Measurements from ENCODE around the gene TRAPPC8.
"Not testable (repeated sequence)": the region's sequence is repeated elsewhere in the genome, so short reads cannot be mapped to it uniquely, and the experiment has no call there.

The TRAPPC8 gene

DNA sequence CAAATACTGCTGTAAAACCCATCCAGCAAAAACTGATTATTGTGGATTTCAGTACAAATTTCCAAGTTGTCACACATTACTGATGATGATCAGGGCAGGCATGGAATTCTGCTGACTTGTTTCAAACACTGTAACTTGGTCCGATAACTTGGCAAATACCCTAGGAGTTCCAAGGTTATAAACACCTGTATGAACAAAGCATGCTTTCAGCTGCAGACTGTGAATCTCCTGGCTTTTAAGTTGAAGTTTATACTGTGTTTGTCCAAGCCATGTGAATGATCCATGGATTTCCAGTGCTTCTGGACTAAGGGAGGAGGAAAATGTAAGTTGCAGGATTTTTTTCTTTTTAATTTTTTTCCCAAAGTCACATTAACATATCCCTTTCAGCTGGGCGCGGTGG lies 112.2 kb downstream of the TRAPPC8 start:
- peaks cover 29 to 48% (median 38%) of the 10 kb centered on the region in 5 donors for H3K36me3 ChIP-seq (ENCODE audit: control insufficient read depth in 5 of 5, insufficient read depth in 5 of 5, low read length in 5 of 5)
- no peaks in the 10 kb centered on the region for H3K9me3 ChIP-seq (ENCODE audit: control insufficient read depth in 5 of 5, low read length in 5 of 5)

DNA sequence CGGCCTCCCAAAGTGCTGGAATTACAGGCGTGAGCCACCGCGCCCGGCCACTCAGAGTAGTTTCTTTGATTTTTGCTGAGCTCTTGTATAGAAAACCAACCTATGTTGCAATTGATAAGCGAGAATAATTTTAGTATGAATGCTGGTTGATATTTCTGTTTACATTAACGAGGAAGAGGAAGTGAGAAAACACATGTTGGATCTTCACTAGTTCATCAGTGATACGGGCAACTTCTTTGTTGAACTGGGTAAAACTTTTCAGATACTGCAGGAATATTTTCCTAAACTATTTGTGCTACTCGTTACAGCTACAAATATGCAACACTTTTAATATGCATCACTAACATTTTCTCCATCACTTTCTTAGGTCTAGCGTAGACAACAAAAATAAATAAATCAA lies 114.3 kb downstream of the TRAPPC8 start:
- H3K9ac ChIP-seq (ENCODE audit: low read length in 5 of 5), result no peak overlapping the region
- H3K9me3 ChIP-seq (ENCODE audit: control insufficient read depth in 5 of 5, low read length in 5 of 5), result no peaks in the 10 kb centered on the region
- peaks cover 15 to 33% (median 24%) of the 10 kb centered on the region in 5 donors for H3K36me3 ChIP-seq (ENCODE audit: control insufficient read depth in 5 of 5, insufficient read depth in 5 of 5, low read length in 5 of 5)

More for the DNA sequence above, 112.2 kb downstream of the TRAPPC8 start:
- Histone ChIP-seq H3K4me3 (ENCODE audit: low read depth in 1 of 5, low read length in 5 of 5) (no peak overlapping the region), H3K9ac (ENCODE audit: low read length in 5 of 5) (no peak overlapping the region), H3K27me3 (ENCODE audit: control insufficient read depth in 5 of 5, insufficient read depth in 4 of 5, low read length in 5 of 5) (no peaks in the 10 kb centered on the region), H3K4me1 (ENCODE audit: control insufficient read depth in 5 of 5, insufficient read depth in 5 of 5, low read length in 5 of 5) (no peaks in the 10 kb centered on the region), H3K27ac (ENCODE audit: low read depth, low read length) (no peak overlapping the region)

DNA sequence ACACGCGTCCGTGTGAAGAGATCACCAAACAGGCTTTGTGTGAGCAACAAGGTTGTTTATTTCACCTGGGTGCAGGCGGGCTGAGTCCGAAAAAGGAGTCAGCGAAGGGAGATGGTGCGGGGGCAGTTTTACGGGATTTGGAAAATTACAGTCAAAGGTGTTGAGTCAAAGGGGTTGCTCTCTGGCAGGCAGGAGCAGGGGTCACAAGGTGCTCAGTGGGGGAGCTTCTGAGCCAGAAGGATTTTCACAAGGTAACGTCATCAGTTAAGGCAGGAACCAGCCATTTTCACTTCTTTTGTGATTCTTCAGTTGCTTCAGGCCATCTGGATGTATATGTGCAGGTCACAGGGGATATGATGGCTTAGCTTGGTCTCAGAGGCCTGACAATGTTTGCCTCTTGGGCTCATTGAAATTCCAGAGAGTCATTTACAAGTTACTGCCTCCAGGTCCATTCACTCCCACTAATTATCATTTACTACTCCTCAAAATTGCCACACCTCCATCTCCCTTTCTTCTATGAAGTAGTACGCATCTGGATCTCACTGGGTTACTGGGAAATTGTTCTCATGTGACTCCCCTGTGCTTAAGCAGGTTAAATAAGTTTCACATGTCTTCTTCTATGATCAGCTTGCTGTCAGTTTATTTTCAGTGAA lies 116.1 kb downstream of the TRAPPC8 start:
- not testable (repeated sequence) for H3K9ac ChIP-seq (ENCODE audit: low read length in 5 of 5); H3K4me1 ChIP-seq (ENCODE audit: control insufficient read depth in 5 of 5, insufficient read depth in 5 of 5, low read length in 5 of 5); H3K27me3 ChIP-seq (ENCODE audit: control insufficient read depth in 5 of 5, insufficient read depth in 4 of 5, low read length in 5 of 5); H3K27ac ChIP-seq (ENCODE audit: low read depth, low read length); H3K9me3 ChIP-seq (ENCODE audit: control insufficient read depth in 5 of 5, low read length in 5 of 5); H3K4me3 ChIP-seq (ENCODE audit: low read depth in 1 of 5, low read length in 5 of 5)
- peaks cover 15 to 22% (median 17%) of the 10 kb centered on the region in 5 donors for H3K36me3 ChIP-seq (ENCODE audit: control insufficient read depth in 5 of 5, insufficient read depth in 5 of 5, low read length in 5 of 5)

More for the DNA sequence above, 114.3 kb downstream of the TRAPPC8 start:
- Histone ChIP-seq H3K4me3 (ENCODE audit: low read depth in 1 of 5, low read length in 5 of 5) (no peak overlapping the region), H3K4me1 (ENCODE audit: control insufficient read depth in 5 of 5, insufficient read depth in 5 of 5, low read length in 5 of 5) (no peaks in the 10 kb centered on the region), H3K27ac (ENCODE audit: low read depth, low read length) (no peak overlapping the region), H3K27me3 (ENCODE audit: control insufficient read depth in 5 of 5, insufficient read depth in 4 of 5, low read length in 5 of 5) (no peaks in the 10 kb centered on the region)

DNA sequence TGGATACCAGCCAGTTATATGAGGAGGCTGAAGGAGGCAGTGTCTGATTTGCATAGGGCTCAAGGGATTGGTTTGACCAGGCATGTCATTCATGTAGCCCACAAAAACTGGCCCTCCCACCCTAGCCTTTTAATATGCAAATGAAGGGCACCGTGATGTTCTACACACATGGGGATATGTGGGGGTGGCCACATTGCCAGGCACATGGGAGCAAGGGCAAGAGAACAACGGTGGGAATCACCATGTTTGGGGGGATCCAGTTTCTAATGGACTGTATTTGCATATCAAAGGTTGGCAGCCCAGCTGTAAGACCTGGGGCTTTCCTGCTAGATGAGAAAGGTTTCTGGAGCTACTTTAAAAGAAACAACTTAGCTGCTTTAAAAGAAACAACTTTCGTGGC lies 117.2 kb downstream of the TRAPPC8 start:
- no peaks in the 10 kb centered on the region for H3K9me3 ChIP-seq (ENCODE audit: control insufficient read depth in 5 of 5, low read length in 5 of 5)
- H3K27me3 ChIP-seq (ENCODE audit: control insufficient read depth in 5 of 5, insufficient read depth in 4 of 5, low read length in 5 of 5), result no peaks in the 10 kb centered on the region
- H3K36me3 ChIP-seq (ENCODE audit: control insufficient read depth in 5 of 5, insufficient read depth in 5 of 5, low read length in 5 of 5), result peaks cover 14 to 18% (median 15%) of the 10 kb centered on the region in 5 donors
- no peak overlapping the region for H3K4me3 ChIP-seq (ENCODE audit: low read depth in 1 of 5, low read length in 5 of 5)
- no peak overlapping the region for H3K9ac ChIP-seq (ENCODE audit: low read length in 5 of 5)
- peaks cover 0 to 8% (median 0%) of the 10 kb centered on the region in 5 donors for H3K4me1 ChIP-seq (ENCODE audit: control insufficient read depth in 5 of 5, insufficient read depth in 5 of 5, low read length in 5 of 5)
- H3K27ac ChIP-seq (ENCODE audit: low read depth, low read length), result no peak overlapping the region

DNA sequence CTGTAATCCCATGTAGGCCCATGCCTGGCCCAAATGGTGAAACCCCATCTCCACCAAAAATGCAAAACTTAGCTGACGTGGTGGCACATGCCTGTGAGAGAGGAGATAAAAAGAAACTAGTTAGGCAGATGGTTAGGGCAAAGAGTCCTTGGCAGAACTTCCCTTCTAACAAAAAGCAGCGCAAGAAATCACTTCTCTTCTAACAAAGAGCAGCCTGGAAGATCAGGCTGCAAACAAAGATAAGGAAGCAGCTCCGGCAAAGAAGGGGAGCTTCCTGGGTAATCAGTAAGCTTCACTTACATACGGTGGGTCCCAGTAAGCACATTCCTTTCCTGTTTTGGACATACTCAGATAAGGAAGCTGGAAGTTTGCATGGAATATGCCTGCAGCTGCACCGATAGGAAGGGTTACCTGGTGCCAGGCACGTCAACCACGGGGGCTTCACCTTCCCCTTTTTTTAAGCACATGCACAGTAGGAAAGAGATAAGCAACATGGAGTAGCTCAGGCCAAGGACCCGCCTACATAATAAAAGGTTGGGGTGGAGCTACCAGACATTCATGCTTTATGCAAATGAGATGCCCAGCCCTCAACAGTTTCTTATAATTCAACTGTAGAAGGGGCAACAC lies 121.3 kb downstream of the TRAPPC8 start:
- Histone ChIP-seq H3K36me3 (ENCODE audit: control insufficient read depth in 5 of 5, insufficient read depth in 5 of 5, low read length in 5 of 5) (no peaks in the 10 kb centered on the region), H3K27me3 (ENCODE audit: control insufficient read depth in 5 of 5, insufficient read depth in 4 of 5, low read length in 5 of 5) (no peaks in the 10 kb centered on the region), H3K4me3 (ENCODE audit: low read depth in 1 of 5, low read length in 5 of 5) (no peak overlapping the region), H3K4me1 (ENCODE audit: control insufficient read depth in 5 of 5, insufficient read depth in 5 of 5, low read length in 5 of 5) (peaks cover 0 to 11% (median 6%) of the 10 kb centered on the region in 5 donors), H3K9ac (ENCODE audit: low read length in 5 of 5) (no peak overlapping the region), H3K27ac (ENCODE audit: low read depth, low read length) (no peak overlapping the region), H3K9me3 (ENCODE audit: control insufficient read depth in 5 of 5, low read length in 5 of 5) (no peaks in the 10 kb centered on the region)

DNA sequence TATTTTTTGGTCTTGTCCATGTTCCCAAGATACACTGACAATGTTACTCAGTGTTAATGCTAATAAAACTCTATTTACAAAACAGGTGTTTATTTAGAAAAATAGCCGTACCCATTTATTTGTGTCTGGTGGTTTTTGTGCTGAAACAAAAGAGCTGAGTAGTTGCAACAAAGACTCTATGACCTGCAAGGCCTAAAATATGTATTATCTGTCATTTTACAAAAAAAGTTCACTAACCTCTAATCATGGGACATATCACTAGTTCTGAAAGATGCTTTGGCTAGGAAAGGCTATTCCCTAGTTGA lies 123.1 kb downstream of the TRAPPC8 start:
- no peak overlapping the region for H3K27ac ChIP-seq (ENCODE audit: low read depth, low read length)
- H3K4me3 ChIP-seq (ENCODE audit: low read depth in 1 of 5, low read length in 5 of 5), result no peak overlapping the region
- no peaks in the 10 kb centered on the region for H3K9me3 ChIP-seq (ENCODE audit: control insufficient read depth in 5 of 5, low read length in 5 of 5)
- H3K36me3 ChIP-seq (ENCODE audit: control insufficient read depth in 5 of 5, insufficient read depth in 5 of 5, low read length in 5 of 5), result no peaks in the 10 kb centered on the region
- peaks cover 0 to 11% (median 6%) of the 10 kb centered on the region in 5 donors for H3K4me1 ChIP-seq (ENCODE audit: control insufficient read depth in 5 of 5, insufficient read depth in 5 of 5, low read length in 5 of 5)
- H3K9ac ChIP-seq (ENCODE audit: low read length in 5 of 5), result no peak overlapping the region
- H3K27me3 ChIP-seq (ENCODE audit: control insufficient read depth in 5 of 5, insufficient read depth in 4 of 5, low read length in 5 of 5), result no peaks in the 10 kb centered on the region

DNA sequence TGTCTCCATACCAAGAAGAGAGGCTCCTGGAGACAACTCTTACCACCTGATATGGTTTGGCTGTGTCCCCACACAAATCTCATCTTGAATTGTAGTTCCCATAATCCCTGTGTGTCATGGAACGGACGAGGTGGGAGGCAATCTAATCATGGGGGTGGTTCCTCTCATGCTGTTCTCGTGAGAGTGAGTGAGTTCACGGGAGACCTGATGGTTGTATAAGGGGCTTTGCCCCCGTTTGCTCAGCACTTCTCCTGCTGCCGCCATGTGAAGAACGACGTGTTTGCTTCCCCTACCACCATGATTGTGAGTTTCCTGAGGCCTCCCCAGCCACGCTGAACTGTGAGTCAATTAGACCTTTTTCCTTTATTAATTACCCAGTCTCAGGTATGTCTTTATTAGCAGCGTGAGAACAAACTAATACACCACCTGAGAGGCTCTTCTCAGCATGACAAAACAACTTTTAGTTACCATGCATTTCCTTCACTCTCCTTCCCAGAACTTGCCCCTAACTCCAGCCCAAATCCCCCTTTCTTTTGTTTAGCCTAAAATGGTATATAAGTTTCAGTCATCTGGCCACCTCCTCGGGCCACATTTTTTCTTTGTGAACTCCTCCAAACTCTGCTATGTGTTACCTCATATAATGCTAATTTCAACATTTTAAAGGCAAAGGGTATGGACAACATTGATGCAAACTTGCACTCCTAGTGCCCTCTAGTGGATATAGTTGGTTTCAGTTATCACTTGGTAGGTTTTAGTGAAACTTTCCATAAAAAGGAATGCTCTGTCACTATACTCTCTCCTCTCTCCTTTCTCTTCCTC lies 123.6 kb downstream of the TRAPPC8 start:
- H3K9ac ChIP-seq (ENCODE audit: low read length in 5 of 5), result no peak overlapping the region
- no peak overlapping the region for H3K27ac ChIP-seq (ENCODE audit: low read depth, low read length)
- H3K27me3 ChIP-seq (ENCODE audit: control insufficient read depth in 5 of 5, insufficient read depth in 4 of 5, low read length in 5 of 5), result no peaks in the 10 kb centered on the region
- peaks cover 0 to 11% (median 6%) of the 10 kb centered on the region in 5 donors for H3K4me1 ChIP-seq (ENCODE audit: control insufficient read depth in 5 of 5, insufficient read depth in 5 of 5, low read length in 5 of 5)
- H3K9me3 ChIP-seq (ENCODE audit: control insufficient read depth in 5 of 5, low read length in 5 of 5), result no peaks in the 10 kb centered on the region
- peak overlapping the region in 1 of 5 donors; percentile 29 for H3K4me3 ChIP-seq (ENCODE audit: low read depth in 1 of 5, low read length in 5 of 5)
- no peaks in the 10 kb centered on the region for H3K36me3 ChIP-seq (ENCODE audit: control insufficient read depth in 5 of 5, insufficient read depth in 5 of 5, low read length in 5 of 5)

DNA sequence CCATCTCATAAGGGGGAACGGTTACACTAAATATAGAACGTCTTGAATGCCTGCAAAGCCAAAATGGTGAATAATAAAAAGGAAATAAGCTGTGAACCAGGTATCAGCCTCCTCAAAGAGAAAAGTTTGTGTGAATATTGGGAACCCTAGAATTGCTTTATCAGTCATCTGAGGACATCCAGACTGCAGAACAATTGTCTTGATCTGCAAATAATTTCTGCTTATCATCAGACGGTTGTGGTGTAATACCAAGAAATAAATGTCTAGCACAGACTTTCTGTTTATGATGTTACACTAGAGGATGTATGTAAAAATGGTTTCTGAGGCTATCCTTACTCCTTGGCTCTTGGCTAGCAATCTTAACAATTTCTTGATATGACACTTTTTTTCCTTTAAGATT lies 128.8 kb downstream of the TRAPPC8 start:
- no peak overlapping the region for H3K27ac ChIP-seq (ENCODE audit: low read depth, low read length)
- H3K9ac ChIP-seq (ENCODE audit: low read length in 5 of 5), result no peak overlapping the region

DNA sequence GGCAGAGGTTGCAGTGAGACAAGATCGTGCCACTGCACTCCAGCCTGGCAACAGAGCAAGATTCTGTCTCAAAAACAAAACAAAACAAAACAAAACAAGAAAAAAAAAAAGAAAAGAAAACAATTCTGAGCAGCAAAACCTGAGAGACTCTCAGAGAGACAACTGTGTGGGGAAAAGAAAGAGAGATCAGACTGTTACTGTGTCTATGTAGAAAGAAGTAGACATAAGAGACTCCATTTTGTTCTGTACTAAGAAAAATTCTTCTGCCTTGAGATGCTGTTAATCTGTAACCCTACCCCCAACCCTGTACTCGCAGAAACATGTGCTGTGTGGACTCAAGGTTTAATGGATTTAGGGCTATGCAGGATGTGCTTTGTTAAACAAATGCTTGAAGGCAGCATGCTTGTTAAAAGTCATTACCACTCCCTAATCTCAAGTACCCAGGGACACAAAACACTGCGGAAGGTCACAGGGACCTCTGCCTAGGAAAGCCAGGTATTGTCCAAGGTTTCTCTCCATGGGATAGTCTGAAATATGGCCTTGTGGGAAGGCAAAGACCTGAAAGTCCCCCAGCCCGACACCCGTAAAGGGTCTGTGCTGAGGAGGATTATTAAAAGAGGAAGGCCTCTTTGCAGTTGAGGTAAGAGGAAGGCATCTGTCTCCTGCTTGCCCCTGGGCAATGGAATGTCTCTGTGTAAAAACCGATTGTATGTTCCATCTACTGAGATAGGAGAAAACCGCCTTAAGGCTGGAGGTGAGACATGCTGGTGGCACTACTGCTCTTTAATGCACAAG lies 132.4 kb downstream of the TRAPPC8 start:
- H3K36me3 ChIP-seq (ENCODE audit: control insufficient read depth in 5 of 5, insufficient read depth in 5 of 5, low read length in 5 of 5), result not testable (repeated sequence)

More for the DNA sequence above, 128.8 kb downstream of the TRAPPC8 start:
- no peaks in the 10 kb centered on the region for H3K36me3 ChIP-seq (ENCODE audit: control insufficient read depth in 5 of 5, insufficient read depth in 5 of 5, low read length in 5 of 5)
- H3K4me3 ChIP-seq (ENCODE audit: low read depth in 1 of 5, low read length in 5 of 5), result no peak overlapping the region
- no peaks in the 10 kb centered on the region for H3K27me3 ChIP-seq (ENCODE audit: control insufficient read depth in 5 of 5, insufficient read depth in 4 of 5, low read length in 5 of 5)
- peaks cover 0 to 1% (median 0%) of the 10 kb centered on the region in 5 donors for H3K4me1 ChIP-seq (ENCODE audit: control insufficient read depth in 5 of 5, insufficient read depth in 5 of 5, low read length in 5 of 5)
- no peaks in the 10 kb centered on the region for H3K9me3 ChIP-seq (ENCODE audit: control insufficient read depth in 5 of 5, low read length in 5 of 5)

More for the DNA sequence above, 132.4 kb downstream of the TRAPPC8 start:
- H3K27me3 ChIP-seq (ENCODE audit: control insufficient read depth in 5 of 5, insufficient read depth in 4 of 5, low read length in 5 of 5); H3K9ac ChIP-seq (ENCODE audit: low read length in 5 of 5); H3K4me1 ChIP-seq (ENCODE audit: control insufficient read depth in 5 of 5, insufficient read depth in 5 of 5, low read length in 5 of 5); H3K27ac ChIP-seq (ENCODE audit: low read depth, low read length); H3K9me3 ChIP-seq (ENCODE audit: control insufficient read depth in 5 of 5, low read length in 5 of 5); H3K4me3 ChIP-seq (ENCODE audit: low read depth in 1 of 5, low read length in 5 of 5): not testable (repeated sequence)
